CD14-positive monocyte (primary cell): Measurements from ENCODE around the gene GHDC. TPM values are rescaled to one million over a fixed set of nuclear protein-coding genes. Genes with fewer than 3 reads are reported as not detected.
A peak's percentile ranks its signal among the peaks of the same experiment; 100 is the strongest.

ENCODE experiments used
- DNase-seq, 3 donors: peaks; one replicate each; pipeline ENCODE4 v3.0.0-alpha.2; 2011 to 2022
- H2AFZ ChIP-seq: 2 replicates; pipeline ENCODE4 v1.6.0; 2012; ENCODE audit warnings: mild to moderate bottlenecking, low read depth, low read length, inconsistent platforms; ENCODE audit not compliant: insufficient read depth, poor library complexity, severe bottlenecking
- H3K27ac ChIP-seq, 2 donors: 1 replicate in 1 of 2; 2 replicates in 1 of 2; pipeline ENCODE4 v1.5.1; 2012 to 2013; ENCODE audit warnings: low read length in 2 of 2, control low read depth in 1 of 2, inconsistent platforms in 1 of 2, low read depth in 1 of 2, mild to moderate bottlenecking in 1 of 2
- H3K27me3 ChIP-seq, 2 donors: one replicate each; pipeline versions ENCODE4 v1.6.0 to v1.6.1; 2011 to 2013; ENCODE audit warnings: low read length in 2 of 2; ENCODE audit not compliant: control insufficient read depth in 2 of 2, insufficient read depth in 2 of 2
- H3K36me3 ChIP-seq, 2 donors: replicated peaks in 1 of 2; 1 replicate in 1 of 2; 2 replicates in 1 of 2; pipeline versions ENCODE4 v1.5.1 to v1.6.1; 2012 to 2013; ENCODE audit warnings: low read length in 2 of 2, control low read depth in 1 of 2, inconsistent platforms in 1 of 2, mild to moderate bottlenecking in 1 of 2; ENCODE audit not compliant: insufficient read depth in 2 of 2, control insufficient read depth in 1 of 2
- H3K4me1 ChIP-seq, 2 donors: 1 replicate in 1 of 2; 2 replicates in 1 of 2; pipeline versions ENCODE4 v1.5.1 to v1.6.1; 2012 to 2013; ENCODE audit warnings: low read length in 2 of 2, control low read depth in 1 of 2, inconsistent platforms in 1 of 2, mild to moderate bottlenecking in 1 of 2, moderate library complexity in 1 of 2; ENCODE audit not compliant: insufficient read depth in 2 of 2, control insufficient read depth in 1 of 2
- H3K4me2 ChIP-seq: replicated peaks from 2 replicates; pipeline ENCODE3; 2012; ENCODE audit warnings: low read length, moderate library complexity, mild to moderate bottlenecking; ENCODE audit not compliant: poor library complexity, severe bottlenecking; ENCODE audit errors: extremely low read depth
- H3K4me3 ChIP-seq, 3 experiments: fragments of 200-600 bp in 1 of 3; sonication (generic) in 1 of 3; replicated peaks in 1 of 3; 1 replicate in 2 of 3; 2 replicates in 1 of 3; pipeline ENCODE4 v1.5.1; 2011 to 2013; ENCODE audit warnings: low read length in 3 of 3, mild to moderate bottlenecking in 3 of 3, control low read depth in 2 of 3, low read depth in 2 of 3, inconsistent platforms in 1 of 3, moderate library complexity in 1 of 3
- H3K79me2 ChIP-seq: 2 replicates; pipeline ENCODE4 v1.6.0; 2012; ENCODE audit warnings: mild to moderate bottlenecking, control low read depth, inconsistent platforms, low read length, moderate library complexity; ENCODE audit not compliant: insufficient read depth
- H3K9ac ChIP-seq: 2 replicates; pipeline ENCODE4 v1.6.0; 2017; ENCODE audit warnings: low read length, mild to moderate bottlenecking; ENCODE audit not compliant: insufficient read depth, poor library complexity, severe bottlenecking
- H3K9me3 ChIP-seq, 2 donors: replicated peaks in 1 of 2; 1 replicate in 1 of 2; 2 replicates in 1 of 2; pipeline versions ENCODE4 v1.5.1 to v1.6.1; 2012 to 2013; ENCODE audit warnings: low read length in 2 of 2, control low read depth in 1 of 2; ENCODE audit not compliant: control insufficient read depth in 1 of 2, insufficient read depth in 1 of 2
- H4K20me1 ChIP-seq: 2 replicates; pipeline ENCODE4 v1.6.0; 2012; ENCODE audit warnings: mild to moderate bottlenecking, low read length, control low read depth, moderate library complexity; ENCODE audit not compliant: insufficient read depth
- H3K27ac Mint-ChIP-seq, 7 donors: one replicate each; pipeline ENCODE4 v1.8.0; 2020; ENCODE audit warnings: mild to moderate bottlenecking in 7 of 7, mixed read lengths in 7 of 7, moderate library complexity in 6 of 7, inconsistent platforms in 2 of 7
- H3K27me3 Mint-ChIP-seq, 3 donors: one replicate each; pipeline ENCODE4 v1.8.0; 2021 to 2022; ENCODE audit warnings: low read depth in 3 of 3, mild to moderate bottlenecking in 3 of 3, mixed read lengths in 3 of 3, moderate library complexity in 3 of 3, inconsistent platforms in 1 of 3
- H3K36me3 Mint-ChIP-seq, 2 donors: one replicate each; pipeline ENCODE4 v1.8.0; 2020; ENCODE audit warnings: mixed read lengths in 2 of 2, inconsistent platforms in 1 of 2, mild to moderate bottlenecking in 1 of 2
- H3K4me1 Mint-ChIP-seq: one replicate; pipeline ENCODE4 v1.8.0; 2020; ENCODE audit warnings: mild to moderate bottlenecking, mixed read lengths
- H3K4me3 Mint-ChIP-seq, 2 donors: one replicate each; pipeline ENCODE4 v1.8.0; 2020; ENCODE audit warnings: mild to moderate bottlenecking in 2 of 2, mixed read lengths in 2 of 2, moderate library complexity in 1 of 2
- H3K9me3 Mint-ChIP-seq, 7 donors: one replicate each; pipeline ENCODE4 v1.8.0; 2020 to 2022; ENCODE audit warnings: mixed read lengths in 7 of 7, mild to moderate bottlenecking in 6 of 7, moderate library complexity in 6 of 7, inconsistent platforms in 2 of 7
- WGBS: methylation state at CpG from one replicate; pipeline ENCODE4 v1.1.5; 2013; ENCODE audit warnings: missing lambda C conversion rate; ENCODE audit not compliant: insufficient coverage; 5-methylcytosine and 5-hydroxymethylcytosine counted together
- intact Hi-C, 2 donors: fragments of 100-400 bp; cut with micrococcal nuclease; formaldehyde crosslinking; loops; one replicate each; pipeline versions ENCODE4 v1.15.0 to v1.15.1; 2023
- polyA plus RNA-seq, 3 donors: library from polyadenylated mRNA; depleted of rRNA in 1 of 3; unstranded in 2 of 3; stranded (reverse) in 1 of 3; fragments of 300-500 nt in 2 of 3; fragments of >200 nt in 1 of 3; fragmentation: Illumina TruSeq in 2 of 3; gene quantifications; 1 replicate in 2 of 3; 2 replicates in 1 of 3; pipeline ENCODE4 v1.2.3, GENCODE V29; 2012 to 2021
- TF ChIP-seq, protein P1 (sequence below): fragments of 200-600 bp; IDR thresholded peaks from one replicate; pipeline ENCODE4 v1.8.0; 2022; ENCODE audit warnings: antibody characterized with exemption, mild to moderate bottlenecking

Gene GHDC
- polyA plus RNA-seq, 3 donors, result 20.0 to 31.6 (median 20.6) TPM

GRCh38 chr17:42183741-42184711 lies 10.3 kb downstream of the GHDC start:
- peaks cover 0 to 14% of the 10 kb centered on the region in 2 donors for H3K9me3 ChIP-seq
- peaks cover 74 to 85% of the 10 kb centered on the region in 2 donors for H3K4me1 ChIP-seq
- TF ChIP-seq, protein P1, sequence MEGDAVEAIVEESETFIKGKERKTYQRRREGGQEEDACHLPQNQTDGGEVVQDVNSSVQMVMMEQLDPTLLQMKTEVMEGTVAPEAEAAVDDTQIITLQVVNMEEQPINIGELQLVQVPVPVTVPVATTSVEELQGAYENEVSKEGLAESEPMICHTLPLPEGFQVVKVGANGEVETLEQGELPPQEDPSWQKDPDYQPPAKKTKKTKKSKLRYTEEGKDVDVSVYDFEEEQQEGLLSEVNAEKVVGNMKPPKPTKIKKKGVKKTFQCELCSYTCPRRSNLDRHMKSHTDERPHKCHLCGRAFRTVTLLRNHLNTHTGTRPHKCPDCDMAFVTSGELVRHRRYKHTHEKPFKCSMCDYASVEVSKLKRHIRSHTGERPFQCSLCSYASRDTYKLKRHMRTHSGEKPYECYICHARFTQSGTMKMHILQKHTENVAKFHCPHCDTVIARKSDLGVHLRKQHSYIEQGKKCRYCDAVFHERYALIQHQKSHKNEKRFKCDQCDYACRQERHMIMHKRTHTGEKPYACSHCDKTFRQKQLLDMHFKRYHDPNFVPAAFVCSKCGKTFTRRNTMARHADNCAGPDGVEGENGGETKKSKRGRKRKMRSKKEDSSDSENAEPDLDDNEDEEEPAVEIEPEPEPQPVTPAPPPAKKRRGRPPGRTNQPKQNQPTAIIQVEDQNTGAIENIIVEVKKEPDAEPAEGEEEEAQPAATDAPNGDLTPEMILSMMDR, result peak; percentile 96
- H3K4me3 ChIP-seq, result peak overlapping the region; percentile 41 to 89 (median 68)
- H2AFZ ChIP-seq, result peak overlapping the region; percentile 95
- H3K9ac ChIP-seq, result peak overlapping the region; percentile 64
- DNase-seq, result peak; percentile 76 to 81 (median 80)
- peak overlapping the region; percentile 74 to 88 for H3K27ac ChIP-seq
- H3K27me3 ChIP-seq, result peaks cover 8 to 26% of the 10 kb centered on the region in 2 donors
- peaks cover 0 to 3% of the 10 kb centered on the region in 2 donors for H3K36me3 Mint-ChIP-seq
- H3K27me3 Mint-ChIP-seq, result peaks cover 23 to 29% (median 26%) of the 10 kb centered on the region in 3 donors
- H3K79me2 ChIP-seq, result no peaks in the 10 kb centered on the region
- H3K4me1 Mint-ChIP-seq, result peaks cover 75% of the 10 kb centered on the region
- H3K27ac Mint-ChIP-seq, result peak overlapping the region; percentile 86 to 93 (median 92)
- H3K36me3 ChIP-seq, result no peaks in the 10 kb centered on the region
- peak overlapping the region; percentile 94 for H3K4me2 ChIP-seq
- 4% methylated on average over 83 of the region's 83 CpGs for WGBS
- H3K9me3 Mint-ChIP-seq, result peaks cover 0 to 8% (median 6%) of the 10 kb centered on the region in 7 donors
- no peaks in the 10 kb centered on the region for H4K20me1 ChIP-seq
- intact Hi-C loops, result loop anchor here in 1 of 2 donors (10.0 kb wide), 1 partner anchor 159 kb away; the partner anchor contains the start of gene NKIRAS2
- peak overlapping the region; percentile 87 to 95 for H3K4me3 Mint-ChIP-seq

- Histone ChIP-seq H3K79me2 (no peaks in the 10 kb centered on the region), H3K4me1 (peaks cover 74 to 85% of the 10 kb centered on the region in 2 donors), H3K4me3 (peak overlapping the region; percentile 41 to 89 (median 68)), H4K20me1 (peaks cover 3% of the 10 kb centered on the region), H3K9ac (peak overlapping the region; percentile 64), H3K27me3 (peaks cover 8 to 35% of the 10 kb centered on the region in 2 donors), H3K27ac (peak overlapping the region; percentile 74 to 88), H3K4me2 (peak overlapping the region; percentile 94), H3K36me3 (no peaks in the 10 kb centered on the region), H3K9me3 (peaks cover 0 to 14% of the 10 kb centered on the region in 2 donors), H2AFZ (peak overlapping the region; percentile 95)
- 54% methylated on average over 8 of the region's 9 CpGs for WGBS
- DNase-seq, result peak in 2 of 3 donors; percentile 13 to 54
- peaks cover 0 to 14% (median 8%) of the 10 kb centered on the region in 7 donors for H3K9me3 Mint-ChIP-seq
- peaks cover 74% of the 10 kb centered on the region for H3K4me1 Mint-ChIP-seq
- H3K27me3 Mint-ChIP-seq, result peaks cover 32 to 38% (median 35%) of the 10 kb centered on the region in 3 donors
- TF ChIP-seq, protein P1, result no peak
- H3K4me3 Mint-ChIP-seq, result peak overlapping the region; percentile 87 to 95
- H3K36me3 Mint-ChIP-seq, result peaks cover 0 to 3% of the 10 kb centered on the region in 2 donors
- intact Hi-C loops, result loop anchor here in 1 of 2 donors (10.0 kb wide), 1 partner anchor 158 kb away; the partner anchor contains the start of gene NKIRAS2
- peak overlapping the region; percentile 86 to 93 (median 92) for H3K27ac Mint-ChIP-seq
Measured at GRCh38 chr17:42182927-42183734, 11.2 kb downstream of the GHDC start.
